ENCODE data around the gene COL25A1.

DNA sequence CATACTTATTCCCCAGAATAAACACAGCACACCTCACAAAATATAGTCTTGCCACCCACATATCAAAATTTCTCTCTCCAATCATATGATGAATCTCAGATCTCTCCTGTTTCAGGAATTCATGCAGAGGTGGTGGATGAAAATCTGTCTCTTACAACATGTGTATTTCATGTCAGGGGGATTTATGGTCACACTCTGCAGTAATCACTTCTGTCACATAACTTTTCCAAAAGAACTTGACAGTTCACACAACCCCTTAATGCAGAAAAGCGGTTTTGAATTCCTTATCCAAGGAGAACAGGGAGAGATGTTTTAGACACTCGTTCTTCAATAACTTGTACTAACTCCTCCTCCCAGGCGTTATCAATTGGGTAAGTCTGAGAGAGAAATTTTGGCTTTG, 359.1 kb downstream of the COL25A1 start:
- TF ChIP-seq EZH2 (IDR thresholded peaks at IDR 0.05; ENCODE audit: borderline replicate concordance) = no peak
- TF ChIP-seq, protein P1, sequence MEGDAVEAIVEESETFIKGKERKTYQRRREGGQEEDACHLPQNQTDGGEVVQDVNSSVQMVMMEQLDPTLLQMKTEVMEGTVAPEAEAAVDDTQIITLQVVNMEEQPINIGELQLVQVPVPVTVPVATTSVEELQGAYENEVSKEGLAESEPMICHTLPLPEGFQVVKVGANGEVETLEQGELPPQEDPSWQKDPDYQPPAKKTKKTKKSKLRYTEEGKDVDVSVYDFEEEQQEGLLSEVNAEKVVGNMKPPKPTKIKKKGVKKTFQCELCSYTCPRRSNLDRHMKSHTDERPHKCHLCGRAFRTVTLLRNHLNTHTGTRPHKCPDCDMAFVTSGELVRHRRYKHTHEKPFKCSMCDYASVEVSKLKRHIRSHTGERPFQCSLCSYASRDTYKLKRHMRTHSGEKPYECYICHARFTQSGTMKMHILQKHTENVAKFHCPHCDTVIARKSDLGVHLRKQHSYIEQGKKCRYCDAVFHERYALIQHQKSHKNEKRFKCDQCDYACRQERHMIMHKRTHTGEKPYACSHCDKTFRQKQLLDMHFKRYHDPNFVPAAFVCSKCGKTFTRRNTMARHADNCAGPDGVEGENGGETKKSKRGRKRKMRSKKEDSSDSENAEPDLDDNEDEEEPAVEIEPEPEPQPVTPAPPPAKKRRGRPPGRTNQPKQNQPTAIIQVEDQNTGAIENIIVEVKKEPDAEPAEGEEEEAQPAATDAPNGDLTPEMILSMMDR (IDR thresholded peaks at IDR 0.05; ENCODE audit: poor library complexity) = no peak

Data from hepatocyte (in vitro differentiated cells).